Stimulated activated naive CD8-positive, alpha-beta T cell treated with anti-CD3 and anti-CD28 coated beads, Interleukin-15, amount 100 ng/mL, for 72 hours (primary cell): ENCODE measurements around the gene FSCN2.
"Not testable (repeated sequence)": the region's sequence is repeated elsewhere in the genome, so short reads cannot be mapped to it uniquely, and the experiment has no call there.

ENCODE experiments used
- ATAC-seq: fragments of 150-1000 bp; cut with Tn5 transposase; 2 replicates; pipeline ENCODE4 v1.10.0; 2021; ENCODE audit warnings: mild to moderate bottlenecking, moderate library complexity
- DNase-seq, 2 donors: peaks; one replicate each; pipeline ENCODE4 v3.0.0; 2021 to 2022
- H3K27ac Mint-ChIP-seq, 2 donors: one replicate each; pipeline ENCODE4 v1.8.0; 2022; ENCODE audit warnings: mild to moderate bottlenecking in 2 of 2, mixed read lengths in 2 of 2, moderate library complexity in 2 of 2
- H3K27me3 Mint-ChIP-seq: one replicate; pipeline ENCODE4 v1.8.0; 2022; ENCODE audit warnings: mixed read lengths
- H3K4me1 Mint-ChIP-seq: one replicate; pipeline ENCODE4 v1.8.0; 2022; ENCODE audit warnings: mild to moderate bottlenecking, mixed read lengths
- H3K4me3 Mint-ChIP-seq, 2 donors: one replicate each; pipeline ENCODE4 v1.8.0; 2022; ENCODE audit warnings: mild to moderate bottlenecking in 2 of 2, mixed read lengths in 2 of 2, moderate library complexity in 1 of 2
- H3K9me3 Mint-ChIP-seq, 2 donors: one replicate each; pipeline ENCODE4 v1.8.0; 2022; ENCODE audit warnings: mixed read lengths in 2 of 2

Gene FSCN2

DNA sequence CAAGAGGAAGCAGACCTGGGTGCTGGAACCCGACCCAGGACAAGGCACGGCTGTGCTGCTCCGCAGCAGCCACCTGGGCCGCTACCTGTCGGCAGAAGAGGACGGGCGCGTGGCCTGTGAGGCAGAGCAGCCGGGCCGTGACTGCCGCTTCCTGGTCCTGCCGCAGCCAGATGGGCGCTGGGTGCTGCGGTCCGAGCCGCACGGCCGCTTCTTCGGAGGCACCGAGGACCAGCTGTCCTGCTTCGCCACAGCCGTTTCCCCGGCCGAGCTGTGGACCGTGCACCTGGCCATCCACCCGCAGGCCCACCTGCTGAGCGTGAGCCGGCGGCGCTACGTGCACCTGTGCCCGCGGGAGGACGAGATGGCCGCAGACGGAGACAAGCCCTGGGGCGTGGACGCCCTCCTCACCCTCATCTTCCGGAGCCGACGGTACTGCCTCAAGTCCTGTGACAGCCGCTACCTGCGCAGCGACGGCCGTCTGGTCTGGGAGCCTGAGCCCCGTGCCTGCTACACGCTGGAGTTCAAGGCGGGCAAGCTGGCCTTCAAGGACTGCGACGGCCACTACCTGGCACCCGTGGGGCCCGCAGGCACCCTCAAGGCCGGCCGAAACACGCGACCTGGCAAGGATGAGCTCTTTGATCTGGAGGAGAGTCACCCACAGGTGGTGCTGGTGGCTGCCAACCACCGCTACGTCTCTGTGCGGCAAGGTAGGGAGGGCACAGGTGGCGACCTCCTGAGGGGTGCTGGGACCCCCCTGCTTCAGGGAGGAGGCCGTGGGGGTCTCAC, 667 bp downstream of the FSCN2 start:
- H3K9me3 Mint-ChIP-seq: no peaks in the 10 kb centered on the region
- no peak overlapping the region for H3K27ac Mint-ChIP-seq
- H3K4me1 Mint-ChIP-seq: no peaks in the 10 kb centered on the region
- H3K4me3 Mint-ChIP-seq: no peak overlapping the region
- no peak for DNase-seq
- H3K27me3 Mint-ChIP-seq: peaks cover 40% of the 10 kb centered on the region
- ATAC-seq: no peak

DNA sequence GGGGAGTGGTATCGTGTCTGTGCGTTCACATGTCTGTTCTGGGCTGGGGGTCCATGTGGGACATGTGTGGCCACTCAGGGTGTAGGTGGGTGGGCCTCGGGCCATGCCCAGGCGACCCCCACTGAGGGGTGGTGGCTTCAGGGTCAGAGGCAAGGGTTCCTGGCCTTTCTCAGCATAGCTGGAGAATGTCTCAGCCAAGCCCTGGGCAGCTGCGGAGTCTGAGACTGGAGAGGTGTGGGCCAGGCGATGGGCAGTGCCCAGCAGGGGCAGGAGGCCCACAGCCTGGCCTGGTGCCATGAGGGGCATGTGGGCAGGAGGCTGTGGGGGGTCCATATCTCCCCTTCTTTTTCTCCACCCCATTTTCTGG, 1.2 kb downstream of the FSCN2 start:
- Mint-ChIP-seq H3K9me3 (no peaks in the 10 kb centered on the region), H3K27ac (no peak overlapping the region), H3K4me1 (no peaks in the 10 kb centered on the region), H3K27me3 (peaks cover 37% of the 10 kb centered on the region), H3K4me3 (no peak overlapping the region)
- no peak for ATAC-seq
- no peak for DNase-seq

DNA sequence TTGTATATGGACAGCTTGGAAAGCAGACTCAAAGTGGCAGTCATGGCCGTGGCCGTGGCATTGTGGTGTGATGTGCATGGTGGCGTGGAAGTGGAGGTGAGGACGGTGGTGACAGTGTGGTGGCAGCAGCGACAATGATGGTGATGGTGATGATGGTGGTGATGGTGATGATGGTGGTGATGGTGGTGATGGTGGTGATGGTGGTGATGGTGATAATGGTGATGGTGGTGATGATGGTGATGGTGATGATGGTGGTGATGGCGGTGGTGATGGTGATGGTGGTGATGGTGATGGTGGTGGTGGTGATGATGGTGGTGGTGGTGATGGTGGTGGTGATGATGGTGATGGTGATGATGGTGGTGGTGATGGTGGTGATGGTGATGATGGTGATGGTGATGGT, 2.8 kb downstream of the FSCN2 start:
- H3K4me1 Mint-ChIP-seq, H3K27ac Mint-ChIP-seq, ATAC-seq, DNase-seq, H3K4me3 Mint-ChIP-seq, H3K9me3 Mint-ChIP-seq: not testable (repeated sequence)
- H3K27me3 Mint-ChIP-seq: peaks cover 33% of the 10 kb centered on the region

DNA sequence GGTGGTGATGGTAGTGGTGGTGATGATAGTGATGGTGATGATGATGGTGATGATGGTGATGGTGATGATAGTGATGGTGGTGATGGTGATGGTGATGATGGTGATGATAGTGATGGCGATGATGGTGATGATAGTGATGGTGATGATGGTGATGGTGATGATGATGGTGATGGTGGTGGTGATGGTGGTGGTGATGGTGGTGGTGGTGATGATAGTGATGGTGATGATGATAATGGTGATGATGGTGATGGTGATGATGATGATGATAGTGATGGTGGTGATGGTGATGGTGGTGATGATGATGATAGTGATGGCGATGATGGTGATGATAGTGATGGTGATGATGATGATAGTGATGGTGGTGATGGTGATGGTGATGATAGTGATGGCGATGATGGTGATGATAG, 3.8 kb downstream of the FSCN2 start:
- peaks cover 28% of the 10 kb centered on the region for H3K27me3 Mint-ChIP-seq
- ATAC-seq, DNase-seq, H3K27ac Mint-ChIP-seq, H3K4me1 Mint-ChIP-seq, H3K4me3 Mint-ChIP-seq, H3K9me3 Mint-ChIP-seq: not testable (repeated sequence)

DNA sequence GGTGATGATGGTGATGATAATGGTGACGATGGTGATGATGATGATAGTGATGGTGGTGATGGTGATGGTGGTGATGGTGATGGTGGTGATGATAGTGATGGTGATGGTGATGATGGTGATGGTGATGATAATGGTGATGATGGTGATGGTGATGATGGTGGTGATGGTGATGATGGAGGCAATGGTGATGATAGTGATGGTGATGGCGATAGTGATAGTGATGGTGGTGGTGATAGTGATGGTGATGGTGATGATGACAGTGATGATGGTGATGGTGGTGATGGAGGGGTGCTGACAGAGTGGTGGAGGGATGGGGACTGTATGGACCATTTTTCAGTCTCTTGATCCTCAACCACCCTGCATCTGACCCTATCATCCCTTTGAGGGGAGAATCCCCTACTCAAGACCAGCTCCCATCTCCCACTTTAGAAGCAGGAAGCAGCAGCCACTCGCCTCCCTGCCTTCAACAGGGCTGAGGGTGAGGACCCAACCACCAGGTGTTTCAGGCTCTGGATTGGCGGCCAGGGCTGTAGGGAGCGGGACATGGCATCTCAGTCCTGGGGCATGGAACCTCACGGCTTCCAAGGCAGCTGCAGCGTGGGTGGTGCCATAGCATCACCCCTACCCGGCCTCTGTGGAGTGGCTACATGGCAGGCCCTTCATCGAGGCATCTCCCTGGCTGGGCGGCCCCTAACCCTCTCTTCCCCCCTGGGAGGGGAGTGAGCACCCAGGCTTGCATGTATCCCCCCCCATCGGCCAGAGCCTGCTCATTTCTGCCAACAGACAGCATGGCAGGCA, 4.5 kb downstream of the FSCN2 start:
- ATAC-seq (no peak), DNase-seq (no peak)
- Mint-ChIP-seq H3K9me3 (no peaks in the 10 kb centered on the region), H3K27me3 (peaks cover 28% of the 10 kb centered on the region), H3K4me1 (peaks cover 5% of the 10 kb centered on the region), H3K4me3 (no peak overlapping the region), H3K27ac (no peak overlapping the region)

DNA sequence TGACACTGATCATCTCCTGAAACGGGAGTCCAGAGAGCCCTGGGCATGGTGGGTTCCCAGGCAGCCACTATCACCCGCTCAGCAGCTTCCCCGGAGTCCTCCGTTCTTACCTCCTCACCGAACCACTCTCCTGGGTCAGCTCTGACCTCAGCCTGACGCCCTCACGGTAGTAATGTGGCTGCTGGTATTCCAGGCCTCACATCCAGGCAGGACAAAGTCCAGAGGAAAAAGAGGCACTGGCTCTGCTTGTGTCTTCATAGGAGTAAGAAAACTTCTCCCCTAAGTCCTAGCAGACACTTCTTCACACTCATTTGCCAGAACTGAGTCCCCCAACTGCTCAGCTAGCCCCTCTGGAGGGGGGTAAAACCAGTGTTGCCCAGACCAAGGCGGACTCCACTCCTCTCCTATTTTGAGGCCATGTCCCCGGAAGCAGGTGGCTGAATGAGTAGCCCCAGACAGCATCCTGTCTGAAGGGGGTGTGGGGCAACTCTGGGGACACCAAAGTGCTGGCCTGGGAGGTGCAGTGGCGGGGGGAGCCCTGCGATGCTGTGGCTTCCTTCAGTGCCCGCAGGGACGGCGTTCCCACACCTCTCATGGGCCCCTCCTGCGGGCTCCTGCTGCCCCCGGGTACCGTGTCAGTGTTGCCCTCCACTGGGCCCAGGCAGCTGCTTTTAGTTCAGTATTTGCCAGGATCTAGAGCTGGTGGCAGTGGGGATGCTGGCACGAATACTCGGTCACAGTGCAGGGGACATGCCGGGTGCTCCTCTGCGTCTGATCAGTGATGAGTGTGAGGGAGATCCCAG, 5.4 kb downstream of the FSCN2 start:
- ATAC-seq (no peak), DNase-seq (no peak)
- Mint-ChIP-seq H3K4me1 (peaks cover 11% of the 10 kb centered on the region), H3K27ac (peak overlapping the region in 1 of 2 donors; percentile 65), H3K9me3 (no peaks in the 10 kb centered on the region), H3K4me3 (no peak overlapping the region), H3K27me3 (peaks cover 28% of the 10 kb centered on the region)

DNA sequence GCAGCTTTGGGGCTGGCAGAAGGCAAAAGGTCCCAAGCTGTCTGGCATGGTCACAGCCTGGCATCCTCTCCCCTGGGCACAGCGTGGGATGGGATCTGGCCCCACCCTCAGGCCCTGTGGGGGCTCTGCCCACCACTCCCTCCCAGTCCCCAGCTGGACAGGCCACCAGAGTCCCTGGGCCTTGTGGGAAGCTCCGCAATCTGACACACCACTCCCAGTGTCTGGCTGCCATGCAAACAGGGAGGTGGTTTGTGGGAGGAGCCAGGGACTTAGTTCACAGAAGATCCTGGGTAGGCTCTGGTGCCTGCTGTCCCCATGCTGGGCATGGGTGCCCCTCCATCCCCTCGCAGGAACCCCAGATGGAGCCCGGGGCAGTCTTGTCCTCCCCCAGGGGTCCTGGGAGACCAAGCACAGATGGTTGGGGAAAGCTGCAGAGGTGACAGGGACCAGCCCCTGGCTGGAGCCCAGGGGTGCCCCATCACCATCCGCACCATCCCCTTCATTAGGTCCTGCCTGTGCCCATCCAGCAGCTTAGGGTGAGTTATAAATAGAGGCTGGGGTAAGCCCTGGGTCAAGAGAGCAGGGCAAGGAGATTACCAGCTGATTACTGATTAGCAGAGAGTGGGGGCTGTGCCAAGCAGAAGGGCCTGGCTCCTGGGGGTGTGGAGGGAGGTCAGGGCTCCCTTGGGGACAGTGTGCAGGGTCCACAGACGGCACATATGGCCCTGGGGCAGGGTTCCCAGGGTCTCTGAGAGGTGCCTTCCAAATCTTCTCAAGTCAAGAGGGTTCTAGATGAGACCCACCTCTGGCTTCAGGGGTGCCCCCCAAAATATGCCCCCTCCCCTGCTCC, 6.2 kb downstream of the FSCN2 start:
- Mint-ChIP-seq H3K4me3 (no peak overlapping the region), H3K27me3 (peaks cover 28% of the 10 kb centered on the region), H3K27ac (no peak overlapping the region), H3K9me3 (no peaks in the 10 kb centered on the region), H3K4me1 (peaks cover 14% of the 10 kb centered on the region)
- ATAC-seq: no peak
- DNase-seq: no peak

DNA sequence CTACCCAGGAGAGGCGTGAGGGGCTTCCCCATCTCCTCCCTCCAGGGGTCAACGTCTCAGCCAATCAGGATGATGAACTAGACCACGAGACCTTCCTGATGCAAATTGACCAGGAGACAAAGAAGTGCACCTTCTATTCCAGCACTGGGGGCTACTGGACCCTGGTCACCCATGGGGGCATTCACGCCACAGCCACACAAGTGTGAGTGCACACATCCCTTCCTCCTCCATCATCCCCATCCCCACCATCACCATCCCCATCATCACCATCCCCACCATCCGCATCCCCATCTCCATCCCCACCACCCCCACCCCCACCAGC, 6.8 kb downstream of the FSCN2 start:
- Mint-ChIP-seq H3K27ac (no peak overlapping the region), H3K27me3 (peaks cover 28% of the 10 kb centered on the region), H3K4me3 (no peak overlapping the region), H3K9me3 (no peaks in the 10 kb centered on the region), H3K4me1 (peaks cover 14% of the 10 kb centered on the region)
- DNase-seq (no peak), ATAC-seq (no peak)

DNA sequence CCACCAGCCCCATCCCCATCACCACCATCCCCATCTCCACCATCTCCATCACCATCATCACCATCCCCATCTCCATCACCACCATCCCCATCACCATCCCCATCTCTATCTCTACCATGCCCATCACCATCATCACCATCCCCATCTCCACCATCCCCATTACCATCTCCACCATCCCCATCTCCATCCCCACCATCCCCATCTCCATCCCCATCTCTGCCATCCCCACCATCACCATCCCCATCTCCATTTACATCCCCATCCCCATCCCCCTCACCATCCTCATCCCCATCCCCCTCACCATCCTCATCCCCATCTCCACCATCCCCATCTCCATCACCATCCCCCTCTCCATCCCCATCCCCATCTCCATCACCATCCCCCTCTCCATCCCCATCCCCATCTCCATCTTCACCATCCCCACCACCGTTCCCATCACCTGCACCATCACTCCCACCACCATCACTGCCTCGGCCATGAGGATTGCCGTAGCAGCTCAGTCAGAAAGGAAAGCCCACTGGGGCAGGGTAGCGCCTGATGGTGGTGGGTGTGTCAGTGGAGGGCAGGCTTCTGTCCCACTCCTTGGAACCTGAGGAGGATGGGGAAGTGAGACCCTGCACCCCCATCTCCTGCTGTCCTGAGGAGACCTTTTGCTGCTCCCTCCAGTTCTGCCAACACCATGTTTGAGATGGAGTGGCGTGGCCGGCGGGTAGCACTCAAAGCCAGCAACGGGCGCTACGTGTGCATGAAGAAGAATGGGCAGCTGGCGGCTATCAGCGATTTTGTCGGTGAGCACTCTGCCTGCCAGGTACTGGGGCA, 7.5 kb downstream of the FSCN2 start:
- H3K27ac Mint-ChIP-seq: no peak overlapping the region
- ATAC-seq (no peak), DNase-seq (no peak)
- H3K27me3 Mint-ChIP-seq: peaks cover 28% of the 10 kb centered on the region
- H3K4me1 Mint-ChIP-seq: peaks cover 14% of the 10 kb centered on the region
- H3K9me3 Mint-ChIP-seq: no peaks in the 10 kb centered on the region
- no peak overlapping the region for H3K4me3 Mint-ChIP-seq

DNA sequence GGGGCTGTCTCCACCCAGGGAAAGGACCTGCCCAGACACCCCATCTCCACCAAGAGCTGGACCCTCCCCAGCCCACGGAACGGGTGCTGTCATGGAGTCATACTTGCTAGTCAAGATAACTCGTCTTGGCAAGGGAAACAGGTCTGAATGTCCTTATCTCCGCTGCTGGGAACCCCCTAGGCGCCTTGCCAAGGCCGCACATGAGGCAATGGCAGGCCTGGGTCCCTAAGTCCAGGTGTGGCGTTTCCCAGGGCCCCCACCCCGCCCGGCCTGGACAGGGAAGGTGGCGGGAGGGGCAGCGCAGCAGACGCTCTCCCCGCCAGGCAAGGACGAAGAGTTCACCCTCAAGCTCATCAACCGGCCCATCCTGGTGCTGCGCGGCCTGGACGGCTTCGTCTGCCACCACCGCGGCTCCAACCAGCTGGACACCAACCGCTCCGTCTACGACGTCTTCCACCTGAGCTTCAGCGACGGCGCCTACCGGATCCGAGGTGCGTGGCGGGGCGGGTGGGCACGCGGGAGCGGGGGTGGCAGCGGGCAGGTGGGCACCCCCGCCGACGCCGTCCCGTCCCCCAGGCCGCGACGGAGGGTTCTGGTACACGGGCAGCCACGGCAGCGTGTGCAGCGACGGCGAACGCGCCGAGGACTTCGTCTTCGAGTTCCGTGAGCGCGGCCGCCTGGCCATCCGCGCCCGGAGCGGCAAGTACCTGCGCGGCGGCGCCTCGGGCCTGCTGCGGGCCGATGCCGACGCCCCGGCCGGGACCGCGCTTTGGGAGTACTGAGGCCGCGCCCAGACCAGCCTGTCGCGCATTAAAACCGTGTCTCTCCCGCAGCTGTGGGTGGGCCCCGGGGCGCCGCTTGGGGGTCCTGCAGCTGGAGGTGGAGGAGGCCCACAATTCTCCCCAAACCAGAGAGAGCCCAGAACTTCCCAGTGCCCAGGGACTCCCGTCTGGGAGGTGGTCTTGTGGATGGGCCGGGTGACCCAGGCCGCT, 8.4 kb downstream of the FSCN2 start:
- H3K27ac Mint-ChIP-seq: no peak overlapping the region
- DNase-seq: no peak
- H3K4me3 Mint-ChIP-seq: no peak overlapping the region
- ATAC-seq: no peak
- H3K9me3 Mint-ChIP-seq: no peaks in the 10 kb centered on the region
- H3K27me3 Mint-ChIP-seq: peaks cover 28% of the 10 kb centered on the region
- H3K4me1 Mint-ChIP-seq: peaks cover 14% of the 10 kb centered on the region

DNA sequence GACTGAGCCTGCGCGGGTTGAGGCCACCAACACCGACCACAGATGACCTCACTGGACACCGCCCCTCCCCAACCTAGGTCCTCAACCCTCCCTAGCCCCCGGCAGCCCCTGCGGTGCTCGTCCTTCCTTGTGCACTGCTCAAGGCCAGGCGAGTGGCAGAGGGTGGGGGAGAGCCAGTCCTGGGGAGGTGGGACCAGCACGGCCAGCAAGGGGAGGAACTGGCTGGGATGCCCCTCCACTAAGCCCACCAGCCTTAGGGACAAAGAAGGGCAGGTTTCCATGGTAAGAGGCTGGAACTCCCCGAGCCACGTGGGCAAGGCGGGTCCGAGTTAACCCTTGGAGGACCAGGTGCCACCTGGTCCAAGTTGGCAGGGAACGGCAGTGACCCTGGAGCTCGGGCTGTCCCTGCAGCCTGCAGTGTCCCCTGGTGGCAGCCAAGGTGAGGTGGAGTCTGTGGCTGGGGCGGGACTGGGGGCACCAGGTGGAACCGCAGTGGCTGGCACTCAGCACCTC, 9.2 kb downstream of the FSCN2 start:
- Mint-ChIP-seq H3K4me1 (peaks cover 14% of the 10 kb centered on the region), H3K4me3 (no peak overlapping the region), H3K27ac (no peak overlapping the region), H3K27me3 (peaks cover 28% of the 10 kb centered on the region), H3K9me3 (no peaks in the 10 kb centered on the region)
- DNase-seq: peak; percentile 47 to 52
- ATAC-seq: peak; percentile 60

DNA sequence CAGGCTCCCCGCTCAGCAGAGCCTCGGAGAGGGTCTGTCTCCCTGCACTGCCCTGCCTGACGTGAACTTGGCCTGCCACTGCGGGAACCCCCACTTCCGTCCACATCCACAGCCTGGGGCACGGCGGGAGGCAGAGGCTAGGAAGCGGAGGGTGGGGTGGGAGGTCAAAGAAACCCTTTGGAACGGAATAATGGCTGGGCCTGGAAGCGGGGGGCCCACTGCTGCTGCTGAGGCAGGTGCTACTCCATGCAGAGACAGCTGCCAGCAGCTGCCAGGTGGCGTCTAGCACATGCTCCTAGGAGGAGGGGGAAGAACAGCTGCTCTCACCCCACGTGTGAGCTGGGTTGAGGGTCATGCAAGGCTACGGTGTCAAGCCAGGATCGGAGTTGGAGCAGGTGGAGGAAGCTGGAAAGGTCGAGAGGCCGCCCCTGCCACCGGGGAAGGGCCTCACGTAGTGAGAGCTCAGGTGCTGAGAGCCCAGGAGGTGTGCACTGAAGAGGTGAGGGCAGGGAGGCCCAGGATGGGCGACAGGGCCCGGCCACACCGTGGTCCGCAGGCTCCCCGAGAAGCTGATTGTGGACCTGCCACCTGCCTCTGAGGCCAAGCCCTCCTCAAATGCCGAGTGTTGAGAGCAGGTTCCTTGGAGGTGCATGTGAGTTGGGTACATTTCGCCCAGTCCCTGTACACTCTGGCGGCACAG, 9.8 kb downstream of the FSCN2 start:
- no peak overlapping the region for H3K4me3 Mint-ChIP-seq
- H3K27ac Mint-ChIP-seq: no peak overlapping the region
- H3K4me1 Mint-ChIP-seq: peaks cover 14% of the 10 kb centered on the region
- ATAC-seq: no peak
- DNase-seq: no peak
- H3K9me3 Mint-ChIP-seq: no peaks in the 10 kb centered on the region
- peaks cover 28% of the 10 kb centered on the region for H3K27me3 Mint-ChIP-seq
